OCI-LY7 (cell line): ENCODE data around the gene ACR. TPM values are rescaled to one million over a fixed set of nuclear protein-coding genes. Genes with fewer than 3 reads are reported as not detected.

ENCODE experiments used
- BruUV-seq: library from RNA; stranded (reverse); fragments of 400-500 nt; replicated peaks from 2 replicates; lab custom pipeline; 2021; lab: Mats Ljungman, UMichigan
- CTCF ChIA-PET: fragments of 300-600 bp; sonication (Branson Sonifier 250); formaldehyde crosslinking; loops from one replicate; lab custom pipeline; 2022; ENCODE audit warnings: antibody characterized with exemption; ENCODE audit not compliant: unreplicated experiment; lab: Charles Lee
- POLR2A ChIA-PET: fragments of 300-600 bp; sonication (Branson Sonifier 250); formaldehyde crosslinking; loops from one replicate; lab custom pipeline; 2022; ENCODE audit warnings: antibody characterized with exemption; lab: Charles Lee
- DNase-seq: peaks from one replicate; pipeline ENCODE4 v3.0.0-alpha.2; 2015; ENCODE audit warnings: low spot score
- H2AFZ ChIP-seq: fragments of 200-600 bp; sonication (generic), shearing (Covaris generic); 2 replicates; pipeline ENCODE4 v1.6.1; 2014; ENCODE audit warnings: mild to moderate bottlenecking, antibody characterized with exemption, low read length, moderate library complexity
- H3K27ac ChIP-seq: fragments of 200-600 bp; sonication (generic); 2 replicates; pipeline ENCODE4 v1.5.1; 2014; ENCODE audit warnings: mixed run types, low read depth, mild to moderate bottlenecking, moderate library complexity, low read length, inconsistent platforms; ENCODE audit not compliant: poor library complexity, severe bottlenecking
- H3K36me3 ChIP-seq: fragments of 200-600 bp; sonication (generic); 2 replicates; pipeline ENCODE4 v1.6.1; 2014; ENCODE audit warnings: mild to moderate bottlenecking, antibody characterized with exemption, low read length, moderate library complexity, mixed read lengths; ENCODE audit not compliant: insufficient read depth
- H3K4me1 ChIP-seq: fragments of 200-600 bp; sonication (generic); 2 replicates; pipeline ENCODE4 v1.5.1; 2014; ENCODE audit warnings: mild to moderate bottlenecking, low read length; ENCODE audit not compliant: insufficient read depth, poor library complexity, severe bottlenecking
- H3K4me2 ChIP-seq: fragments of 200-600 bp; sonication (generic); 2 replicates; pipeline ENCODE4 v1.6.1; 2014; ENCODE audit warnings: mild to moderate bottlenecking, low read length
- H3K4me3 ChIP-seq: fragments of 200-600 bp; sonication (generic); 2 replicates; pipeline ENCODE4 v1.5.1; 2014; ENCODE audit warnings: mild to moderate bottlenecking, low read depth, low read length; ENCODE audit not compliant: poor library complexity, severe bottlenecking
- H3K79me2 ChIP-seq: fragments of 200-600 bp; sonication (generic); 2 replicates; pipeline ENCODE4 v1.6.1; 2016; ENCODE audit warnings: low read depth, mild to moderate bottlenecking, low read length, moderate library complexity, mixed read lengths; ENCODE audit not compliant: insufficient read depth
- H3K9me2 ChIP-seq: fragments of 200-600 bp; sonication (generic); 2 replicates; pipeline ENCODE4 v1.6.1; 2016; ENCODE audit warnings: mild to moderate bottlenecking, low read length, mixed read lengths; ENCODE audit not compliant: insufficient read depth
- H3K9me3 ChIP-seq: fragments of 200-600 bp; sonication (generic); 2 replicates; pipeline ENCODE4 v1.6.1; 2014; ENCODE audit warnings: mild to moderate bottlenecking, mixed run types, low read length, mixed read lengths
- H4K20me1 ChIP-seq: fragments of 200-600 bp; sonication (generic); 2 replicates; pipeline ENCODE4 v1.6.1; 2014; ENCODE audit warnings: mild to moderate bottlenecking, antibody characterized with exemption, low read length, moderate library complexity, mixed read lengths; ENCODE audit not compliant: insufficient read depth
- EZH2phosphoT487 ChIP-seq: fragments of 200-600 bp; sonication (generic); IDR thresholded peaks from 2 replicates; pipeline ENCODE4 v1.6.1; 2018; ENCODE audit warnings: low read depth, borderline replicate concordance, mild to moderate bottlenecking, mixed run types, antibody characterized with exemption, low read length, moderate library complexity, mixed read lengths
- intact Hi-C: fragments of 100-400 bp; cut with micrococcal nuclease; formaldehyde crosslinking; loops from one replicate; pipeline ENCODE4 v1.10.0; 2022; ENCODE audit not compliant: unreplicated experiment
- total RNA-seq, 2 experiments: library from RNA; depleted of rRNA in 1 of 2; stranded (reverse); fragments of >200 nt in 1 of 2; shearing (Covaris generic) in 1 of 2; gene quantifications; 2 replicates each; pipeline ENCODE4 v1.2.3, GENCODE V29; 2014 to 2022
- TF ChIP-seq, protein P1 (sequence below): fragments of 200-600 bp; sonication (generic); conservative IDR thresholded peaks from 2 replicates; pipeline ENCODE4 v1.5.1; 2014; ENCODE audit warnings: mild to moderate bottlenecking, antibody characterized with exemption, low read length, moderate library complexity, mixed read lengths

ACR gene
- total RNA-seq, 2 experiments from 2014 or later = not detected

DNA sequence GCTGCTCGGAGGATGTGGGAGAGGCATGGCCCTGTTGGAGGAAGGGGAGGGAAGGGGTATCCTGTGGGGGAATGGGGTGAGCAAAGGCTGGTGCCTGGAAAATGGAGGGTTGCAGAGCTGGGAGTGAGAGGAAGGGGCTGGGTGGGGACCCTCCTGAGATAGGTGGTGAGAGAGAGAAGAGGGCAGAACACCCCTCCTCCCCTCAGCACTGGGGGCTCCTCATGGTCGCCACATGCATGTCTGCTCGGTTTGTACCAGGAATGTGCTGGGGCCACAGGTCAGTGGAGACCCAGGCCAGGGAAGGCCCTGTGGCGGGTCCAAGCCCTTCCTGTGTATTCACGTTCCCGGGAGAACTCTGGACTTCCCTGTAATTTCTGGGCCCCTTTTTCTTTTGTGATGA, 27.8 kb upstream of the ACR start:
- Histone ChIP-seq H3K4me1 (no peaks in the 10 kb centered on the region), H3K9me3 (no peaks in the 10 kb centered on the region), H3K79me2 (no peaks in the 10 kb centered on the region), H4K20me1 (no peaks in the 10 kb centered on the region), H3K4me3 (no peak overlapping the region), H3K36me3 (no peaks in the 10 kb centered on the region), H3K4me2 (no peak overlapping the region), H3K27ac (no peak overlapping the region), H2AFZ (no peak overlapping the region), H3K9me2 (no peaks in the 10 kb centered on the region)
- intact Hi-C loops = no loop called here
- BruUV-seq = no TSS peak
- ChIA-PET CTCF (no interaction called here), POLR2A (no interaction called here)
- no peak for TF ChIP-seq EZH2phosphoT487
- TF ChIP-seq, protein P1, sequence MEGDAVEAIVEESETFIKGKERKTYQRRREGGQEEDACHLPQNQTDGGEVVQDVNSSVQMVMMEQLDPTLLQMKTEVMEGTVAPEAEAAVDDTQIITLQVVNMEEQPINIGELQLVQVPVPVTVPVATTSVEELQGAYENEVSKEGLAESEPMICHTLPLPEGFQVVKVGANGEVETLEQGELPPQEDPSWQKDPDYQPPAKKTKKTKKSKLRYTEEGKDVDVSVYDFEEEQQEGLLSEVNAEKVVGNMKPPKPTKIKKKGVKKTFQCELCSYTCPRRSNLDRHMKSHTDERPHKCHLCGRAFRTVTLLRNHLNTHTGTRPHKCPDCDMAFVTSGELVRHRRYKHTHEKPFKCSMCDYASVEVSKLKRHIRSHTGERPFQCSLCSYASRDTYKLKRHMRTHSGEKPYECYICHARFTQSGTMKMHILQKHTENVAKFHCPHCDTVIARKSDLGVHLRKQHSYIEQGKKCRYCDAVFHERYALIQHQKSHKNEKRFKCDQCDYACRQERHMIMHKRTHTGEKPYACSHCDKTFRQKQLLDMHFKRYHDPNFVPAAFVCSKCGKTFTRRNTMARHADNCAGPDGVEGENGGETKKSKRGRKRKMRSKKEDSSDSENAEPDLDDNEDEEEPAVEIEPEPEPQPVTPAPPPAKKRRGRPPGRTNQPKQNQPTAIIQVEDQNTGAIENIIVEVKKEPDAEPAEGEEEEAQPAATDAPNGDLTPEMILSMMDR = no peak
- no peak for DNase-seq

- BruUV-seq = no TSS peak
- no peak overlapping the region for H2AFZ ChIP-seq
- DNase-seq = no peak
Measured at GRCh38 chr22:50710886-50711285, 27.1 kb upstream of the ACR start.

More at GRCh38 chr22:50710886-50711285, 27.1 kb upstream of the ACR start:
- Histone ChIP-seq H3K9me3 (no peaks in the 10 kb centered on the region), H3K4me1 (no peaks in the 10 kb centered on the region), H3K4me3 (no peak overlapping the region), H3K36me3 (no peaks in the 10 kb centered on the region), H3K79me2 (no peaks in the 10 kb centered on the region), H3K4me2 (no peak overlapping the region), H3K9me2 (no peaks in the 10 kb centered on the region), H4K20me1 (no peaks in the 10 kb centered on the region), H3K27ac (no peak overlapping the region)
- ChIA-PET POLR2A (no interaction called here), CTCF (no interaction called here)
- intact Hi-C loops = no loop called here
- TF ChIP-seq EZH2phosphoT487 = no peak
- TF ChIP-seq, protein P1 = no peak
